HG03039 (cell line): ENCODE data around the gene PPP3CA.

Source experiments
- ATAC-seq: cut with Tn5 transposase; IDR thresholded peaks from one replicate; pipeline ENCODE4 v1.9.1; 2021; ENCODE audit warnings: mild to moderate bottlenecking, moderate library complexity; ENCODE audit not compliant: unreplicated experiment

Gene PPP3CA

GRCh38 chr4:101289306-101289705, 58.0 kb downstream of the PPP3CA start:
- ATAC-seq = no peak

GRCh38 chr4:101288365-101289145, 58.8 kb downstream of the PPP3CA start:
- no peak for ATAC-seq

- ATAC-seq = no peak
Observed at GRCh38 chr4:101287324-101287723, 60.0 kb downstream of the PPP3CA start.

GRCh38 chr4:101286663-101287062, 60.7 kb downstream of the PPP3CA start:
- ATAC-seq = no peak

GRCh38 chr4:101285985-101286384, 61.3 kb downstream of the PPP3CA start:
- no peak for ATAC-seq

- ATAC-seq = no peak
Observed at GRCh38 chr4:101284546-101284945, 62.8 kb downstream of the PPP3CA start.

GRCh38 chr4:101283434-101283833, 63.9 kb downstream of the PPP3CA start:
- ATAC-seq = no peak

DNA sequence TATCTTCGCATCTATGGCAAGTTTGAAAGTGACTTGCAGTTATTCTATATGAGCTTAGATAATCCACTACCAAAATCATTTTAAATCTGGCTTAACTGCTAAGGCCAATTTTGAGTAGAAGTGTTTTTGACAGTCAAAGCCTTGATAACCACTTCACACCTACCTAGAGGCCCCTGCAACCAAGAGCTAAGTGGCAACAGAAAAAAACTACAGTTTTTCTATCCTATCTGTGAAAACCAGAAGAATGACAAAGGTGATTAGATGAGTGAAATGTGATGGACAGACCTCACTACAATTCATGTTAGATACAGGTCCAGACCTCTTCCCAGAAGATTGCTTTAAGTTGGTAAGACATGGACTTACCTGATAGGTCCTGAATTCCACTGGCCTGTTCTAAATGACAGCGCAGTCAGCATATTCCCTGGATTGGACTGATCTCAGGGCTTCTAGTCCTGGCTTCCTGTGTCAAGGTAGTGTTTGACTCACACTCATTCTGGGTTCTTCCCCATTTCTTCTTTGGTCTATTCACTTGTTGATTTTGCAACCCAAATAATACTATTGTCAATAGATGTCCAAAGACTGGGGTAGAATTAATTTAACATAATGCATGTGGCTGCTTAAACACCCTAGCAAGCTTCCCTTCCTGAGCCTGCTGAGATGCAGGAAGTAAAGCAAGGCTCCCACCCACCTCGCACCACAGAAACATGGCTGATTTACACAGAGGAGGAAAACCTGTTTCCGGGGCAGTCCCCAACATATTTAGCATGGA, 65.1 kb downstream of the PPP3CA start:
- ATAC-seq = peak; percentile 45

- no peak for ATAC-seq
Observed at GRCh38 chr4:101280866-101281600, 66.3 kb downstream of the PPP3CA start.

GRCh38 chr4:101279377-101279871, 67.9 kb downstream of the PPP3CA start:
- ATAC-seq = peak; percentile 82

- ATAC-seq = no peak
Observed at GRCh38 chr4:101277671-101278070, 69.7 kb downstream of the PPP3CA start.

- no peak for ATAC-seq
Observed at GRCh38 chr4:101276661-101277060, 70.7 kb downstream of the PPP3CA start.

GRCh38 chr4:101274888-101275752, 72.2 kb downstream of the PPP3CA start:
- ATAC-seq = no peak

- ATAC-seq = no peak
Observed at GRCh38 chr4:101271516-101271915, 75.8 kb downstream of the PPP3CA start.

GRCh38 chr4:101269682-101270081, 77.6 kb downstream of the PPP3CA start:
- no peak for ATAC-seq

- no peak for ATAC-seq
Observed at GRCh38 chr4:101265816-101266172, 81.5 kb downstream of the PPP3CA start.

- ATAC-seq = no peak
Observed at GRCh38 chr4:101264993-101265815, 82.1 kb downstream of the PPP3CA start.

- ATAC-seq = no peak
Observed at GRCh38 chr4:101264512-101264911, 82.8 kb downstream of the PPP3CA start.

- ATAC-seq = peak; percentile 42
Observed at GRCh38 chr4:101262683-101263082, 84.6 kb downstream of the PPP3CA start.

GRCh38 chr4:101259876-101260275, 87.5 kb downstream of the PPP3CA start:
- peak; percentile 94 for ATAC-seq
